WERI-Rb-1 (cell line): ENCODE measurements around the gene PLPP6.
"Not testable (repeated sequence)": the region's sequence is repeated elsewhere in the genome, so short reads cannot be mapped to it uniquely, and the experiment has no call there.

Experiments
- DNase-seq: peaks from one replicate; pipeline ENCODE4 v3.0.0-alpha.2; 2020
- H3K27ac ChIP-seq: fragments of 250-450 bp; sonication (Bioruptor Pico); 2 replicates; pipeline ENCODE4 v1.5.1; 2020; ENCODE audit warnings: mild to moderate bottlenecking, moderate library complexity
- H3K27me3 ChIP-seq: fragments of 250-450 bp; sonication (Bioruptor Pico); 2 replicates; pipeline ENCODE4 v1.5.1; 2021; ENCODE audit warnings: mild to moderate bottlenecking, low read depth, moderate library complexity; ENCODE audit not compliant: insufficient read depth, severe bottlenecking
- H3K36me3 ChIP-seq: fragments of 250-450 bp; sonication (Bioruptor Pico); 2 replicates; pipeline ENCODE4 v1.5.1; 2020; ENCODE audit warnings: mild to moderate bottlenecking, moderate library complexity
- H3K4me3 ChIP-seq: 2 replicates; pipeline ENCODE4 v1.5.1; 2011; ENCODE audit warnings: low read depth, mild to moderate bottlenecking, control low read depth, low read length
- H3K9me3 ChIP-seq: fragments of 250-450 bp; sonication (Bioruptor Pico); 2 replicates; pipeline ENCODE4 v1.5.1; 2021; ENCODE audit warnings: mild to moderate bottlenecking, moderate library complexity; ENCODE audit not compliant: severe bottlenecking
- TF ChIP-seq, protein P1 (sequence below): IDR thresholded peaks from 2 replicates; pipeline ENCODE4 v1.5.1; 2011; ENCODE audit warnings: low read depth, mild to moderate bottlenecking, control low read depth, inconsistent platforms, low read length

The PLPP6 gene

DNA sequence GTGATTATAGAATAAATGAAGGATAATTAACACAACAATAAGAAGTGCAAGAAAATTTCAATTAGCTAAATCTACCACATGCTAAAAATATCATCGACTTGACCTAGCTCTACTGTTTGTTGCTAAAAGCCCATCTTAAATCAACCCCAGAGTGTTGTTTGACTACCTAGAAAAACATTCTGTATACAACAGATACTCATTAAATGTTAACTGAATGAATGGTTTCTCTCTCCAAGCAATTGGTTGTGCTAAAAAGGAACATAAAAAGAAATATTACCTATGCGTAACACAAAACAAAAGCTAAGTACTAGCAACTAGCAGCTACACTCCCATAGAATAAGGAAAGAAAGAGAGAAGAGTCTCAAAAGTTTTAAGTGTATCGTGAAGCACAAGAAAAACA, 5.5 kb upstream of the PLPP6 start:
- Histone ChIP-seq H3K27me3 (no peaks in the 10 kb centered on the region), H3K27ac (no peak overlapping the region), H3K4me3 (no peak overlapping the region), H3K36me3 (no peaks in the 10 kb centered on the region), H3K9me3 (no peaks in the 10 kb centered on the region)
- no peak for DNase-seq
- TF ChIP-seq, protein P1, sequence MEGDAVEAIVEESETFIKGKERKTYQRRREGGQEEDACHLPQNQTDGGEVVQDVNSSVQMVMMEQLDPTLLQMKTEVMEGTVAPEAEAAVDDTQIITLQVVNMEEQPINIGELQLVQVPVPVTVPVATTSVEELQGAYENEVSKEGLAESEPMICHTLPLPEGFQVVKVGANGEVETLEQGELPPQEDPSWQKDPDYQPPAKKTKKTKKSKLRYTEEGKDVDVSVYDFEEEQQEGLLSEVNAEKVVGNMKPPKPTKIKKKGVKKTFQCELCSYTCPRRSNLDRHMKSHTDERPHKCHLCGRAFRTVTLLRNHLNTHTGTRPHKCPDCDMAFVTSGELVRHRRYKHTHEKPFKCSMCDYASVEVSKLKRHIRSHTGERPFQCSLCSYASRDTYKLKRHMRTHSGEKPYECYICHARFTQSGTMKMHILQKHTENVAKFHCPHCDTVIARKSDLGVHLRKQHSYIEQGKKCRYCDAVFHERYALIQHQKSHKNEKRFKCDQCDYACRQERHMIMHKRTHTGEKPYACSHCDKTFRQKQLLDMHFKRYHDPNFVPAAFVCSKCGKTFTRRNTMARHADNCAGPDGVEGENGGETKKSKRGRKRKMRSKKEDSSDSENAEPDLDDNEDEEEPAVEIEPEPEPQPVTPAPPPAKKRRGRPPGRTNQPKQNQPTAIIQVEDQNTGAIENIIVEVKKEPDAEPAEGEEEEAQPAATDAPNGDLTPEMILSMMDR, result no peak

DNA sequence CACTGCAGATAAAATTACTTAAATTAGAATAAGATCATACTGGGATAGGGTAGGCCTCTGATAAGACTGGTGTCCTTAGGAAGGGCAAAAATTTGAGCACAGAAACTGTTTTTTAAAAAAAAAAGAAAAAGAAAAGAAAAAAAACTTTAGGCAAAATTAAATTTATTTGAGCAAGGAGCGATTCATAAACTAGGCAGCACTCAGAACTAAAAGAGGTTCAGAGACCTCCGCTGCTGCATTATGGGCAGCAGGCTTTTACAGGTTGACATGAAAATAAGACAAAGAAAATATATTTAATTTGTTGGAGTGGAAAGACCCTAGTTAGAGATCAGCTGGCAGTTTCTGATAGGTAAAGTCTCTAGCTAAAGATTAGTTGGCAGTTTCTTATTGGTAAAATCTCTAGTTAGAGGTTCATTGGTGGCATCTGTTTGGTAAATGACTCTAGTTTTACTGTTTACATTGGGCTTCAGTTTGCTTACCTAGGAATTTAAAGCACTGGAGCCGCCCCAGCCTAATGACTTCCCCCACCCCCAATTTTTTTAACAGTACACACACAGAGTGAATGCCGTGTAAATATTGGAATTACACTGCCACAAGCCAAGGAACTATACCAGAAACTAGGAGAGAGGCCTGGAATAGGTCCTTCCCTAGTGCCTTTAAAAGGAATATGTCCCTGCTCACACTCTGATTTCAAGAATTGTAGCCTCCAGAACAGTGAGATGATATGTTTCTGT, 4.5 kb upstream of the PLPP6 start:
- TF ChIP-seq, protein P1, result no peak
- no peaks in the 10 kb centered on the region for H3K27me3 ChIP-seq
- no peak for DNase-seq
- 0 out of 2 replicates have a peak, but pooled peaks cover 3% of the 10 kb centered on the region for H3K36me3 ChIP-seq
- no peaks in the 10 kb centered on the region for H3K9me3 ChIP-seq
- H3K4me3 ChIP-seq, result no peak overlapping the region
- H3K27ac ChIP-seq, result no peak overlapping the region

DNA sequence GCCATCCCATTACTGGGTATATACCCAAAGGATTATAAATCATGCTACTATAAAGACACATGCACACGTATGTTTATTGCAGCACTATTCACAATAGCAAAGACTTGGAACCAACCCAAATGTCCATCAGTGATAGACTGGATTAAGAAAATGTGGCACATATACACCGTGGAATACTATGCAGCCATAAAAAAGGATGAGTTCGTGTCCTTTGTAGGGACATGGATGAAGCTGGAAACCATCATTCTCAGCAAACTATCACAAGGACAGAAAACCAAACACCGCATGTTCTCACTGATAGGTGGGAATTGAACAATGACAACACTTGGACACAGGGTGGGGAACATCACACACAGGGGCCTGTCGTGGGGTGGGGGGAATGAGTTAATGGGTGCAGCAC, 1.4 kb upstream of the PLPP6 start:
- H3K27ac ChIP-seq, H3K27me3 ChIP-seq, H3K36me3 ChIP-seq, H3K4me3 ChIP-seq, DNase-seq, H3K9me3 ChIP-seq: not testable (repeated sequence)

DNA sequence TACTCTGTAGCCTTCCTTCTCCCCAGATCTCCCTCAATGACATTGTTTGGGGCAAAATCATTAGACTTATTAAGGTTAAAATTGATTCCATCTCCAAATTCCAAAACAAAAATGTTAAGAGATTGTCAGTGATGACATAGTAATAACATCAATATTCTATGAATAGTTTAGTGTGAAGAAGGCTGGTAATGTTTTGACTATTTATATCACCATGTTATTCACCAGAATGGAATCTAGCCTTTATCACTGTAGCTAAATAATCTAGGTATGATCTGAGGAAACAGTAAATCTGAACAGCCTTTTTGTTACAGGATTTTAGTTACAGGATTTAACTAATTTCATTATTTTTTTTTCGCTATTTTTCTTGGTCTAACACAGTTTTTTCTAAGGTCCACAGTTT, 929 bp upstream of the PLPP6 start:
- H3K27ac ChIP-seq, result no peak overlapping the region
- DNase-seq, result no peak
- H3K4me3 ChIP-seq, result no peak overlapping the region

DNA sequence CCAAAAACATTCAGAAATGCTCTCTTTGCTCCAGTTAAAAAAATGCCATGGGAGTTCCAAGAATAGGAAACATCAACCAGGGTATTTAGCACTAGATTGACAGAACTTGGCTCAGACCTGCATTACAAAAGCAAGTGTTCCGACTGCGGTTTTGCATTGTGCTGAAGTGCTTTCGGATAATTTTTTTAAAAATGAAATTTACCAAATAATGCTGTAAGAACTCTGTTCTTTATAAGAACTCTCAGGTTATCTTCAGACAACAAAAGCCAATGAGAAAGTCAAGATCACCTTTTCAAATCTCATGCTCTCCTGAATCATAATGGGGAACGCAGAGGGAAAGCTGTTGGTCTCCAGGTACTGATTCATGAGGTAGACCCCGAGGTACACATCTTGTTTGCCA, 483 bp upstream of the PLPP6 start:
- no peak overlapping the region for H3K27ac ChIP-seq
- TF ChIP-seq, protein P1, result no peak
- no peaks in the 10 kb centered on the region for H3K27me3 ChIP-seq
- H3K36me3 ChIP-seq, result 0 out of 2 replicates have a peak, but pooled peaks cover 3% of the 10 kb centered on the region
- H3K4me3 ChIP-seq, result no peak overlapping the region
- no peaks in the 10 kb centered on the region for H3K9me3 ChIP-seq
- DNase-seq, result no peak

More for the DNA sequence above, 929 bp upstream of the PLPP6 start:
- TF ChIP-seq, protein P1, result no peak
- Histone ChIP-seq H3K9me3 (no peaks in the 10 kb centered on the region), H3K36me3 (0 out of 2 replicates have a peak, but pooled peaks cover 3% of the 10 kb centered on the region), H3K27me3 (no peaks in the 10 kb centered on the region)

DNA sequence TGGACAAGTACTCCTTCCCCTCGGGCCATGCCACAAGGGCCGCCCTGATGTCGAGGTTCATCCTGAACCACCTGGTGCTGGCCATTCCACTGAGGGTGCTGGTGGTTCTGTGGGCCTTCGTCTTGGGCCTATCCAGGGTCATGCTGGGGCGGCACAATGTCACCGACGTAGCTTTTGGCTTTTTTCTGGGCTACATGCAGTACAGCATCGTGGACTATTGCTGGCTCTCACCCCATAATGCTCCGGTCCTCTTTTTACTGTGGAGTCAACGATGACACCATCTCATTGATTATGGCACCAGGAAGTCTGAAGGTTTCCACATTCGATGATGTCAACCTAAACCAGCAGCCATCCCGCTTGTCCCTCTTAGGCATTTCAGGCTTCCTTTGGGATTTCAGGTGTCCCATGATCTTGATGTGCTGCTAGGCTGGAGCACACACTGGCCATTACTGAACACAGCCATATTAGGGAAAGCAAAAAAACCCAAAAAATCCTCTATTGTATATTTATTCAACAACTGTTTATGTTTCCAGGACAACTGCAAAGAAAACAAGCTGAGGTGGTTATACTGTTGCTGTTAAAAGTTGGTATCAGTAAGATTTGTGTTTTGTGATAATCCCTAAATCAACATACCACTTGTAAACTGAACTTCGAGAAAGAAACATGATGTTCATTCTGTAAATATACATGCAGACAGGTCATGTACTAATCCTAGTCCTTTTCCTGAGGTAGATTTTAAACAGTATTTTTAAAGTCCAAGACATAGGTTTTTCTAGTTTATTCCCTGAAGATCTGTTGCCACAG, 1.1 kb downstream of the PLPP6 start:
- no peak overlapping the region for H3K27ac ChIP-seq
- no peaks in the 10 kb centered on the region for H3K27me3 ChIP-seq
- H3K9me3 ChIP-seq, result no peaks in the 10 kb centered on the region
- H3K36me3 ChIP-seq, result 0 out of 2 replicates have a peak, but pooled peaks cover 3% of the 10 kb centered on the region
- H3K4me3 ChIP-seq, result peak overlapping the region; percentile 81
- TF ChIP-seq, protein P1, result no peak
- no peak for DNase-seq
